ENCODE data around the gene ISM2.
A peak's percentile ranks its signal among the peaks of the same experiment; 100 is the strongest.
"Not testable (repeated sequence)": the region's sequence is repeated elsewhere in the genome, so short reads cannot be mapped to it uniquely, and the experiment has no call there.

Gene ISM2

GRCh38 chr14:77498120-77498979 lies at the start of gene ISM2:
ISM2 (minus strand) TSS chr14:77498816; CDS start chr14:77498793, 23 bp downstream.
- peak; percentile 35 for DNase-seq

- DNase-seq = no peak
These were observed 49.0 kb upstream of the ISM2 start for GRCh38 chr14:77547512-77548180.

- DNase-seq = not testable (repeated sequence)
These were observed 46.6 kb upstream of the ISM2 start for GRCh38 chr14:77545171-77545570.

GRCh38 chr14:77544571-77544970 lies 46.0 kb upstream of the ISM2 start:
- DNase-seq = no peak

GRCh38 chr14:77543637-77544334 lies 45.2 kb upstream of the ISM2 start:
- no peak for DNase-seq

- DNase-seq = no peak
These were observed 44.6 kb upstream of the ISM2 start for GRCh38 chr14:77543240-77543551.

- no peak for DNase-seq
These were observed 44.0 kb upstream of the ISM2 start for GRCh38 chr14:77542421-77543239.

- DNase-seq = no peak
These were observed 43.3 kb upstream of the ISM2 start for GRCh38 chr14:77541905-77542304.

GRCh38 chr14:77536951-77537350 lies 38.3 kb upstream of the ISM2 start:
- not testable (repeated sequence) for DNase-seq

- no peak for DNase-seq
These were observed 32.5 kb upstream of the ISM2 start for GRCh38 chr14:77531071-77531470.

GRCh38 chr14:77529963-77530362 lies 31.3 kb upstream of the ISM2 start:
- DNase-seq = no peak

- DNase-seq = no peak
These were observed 30.6 kb upstream of the ISM2 start for GRCh38 chr14:77529213-77529612.

GRCh38 chr14:77528701-77529100 lies 30.1 kb upstream of the ISM2 start:
- not testable (repeated sequence) for DNase-seq

- no peak for DNase-seq
These were observed 27.6 kb upstream of the ISM2 start for GRCh38 chr14:77526266-77526665.

- no peak for DNase-seq
These were observed 25.9 kb upstream of the ISM2 start for GRCh38 chr14:77524536-77524935.

- no peak for DNase-seq
These were observed 24.5 kb upstream of the ISM2 start for GRCh38 chr14:77523109-77523508.

GRCh38 chr14:77520555-77520954 lies 21.9 kb upstream of the ISM2 start:
- DNase-seq = no peak

- DNase-seq = no peak
These were observed 17.5 kb upstream of the ISM2 start for GRCh38 chr14:77516126-77516525.

GRCh38 chr14:77511486-77512162 lies 13.0 kb upstream of the ISM2 start:
- DNase-seq = no peak

- no peak for DNase-seq
These were observed 10.8 kb upstream of the ISM2 start for GRCh38 chr14:77509366-77509765.

GRCh38 chr14:77508876-77509275 lies 10.3 kb upstream of the ISM2 start:
- DNase-seq = no peak

GRCh38 chr14:77508249-77508648 lies 9.6 kb upstream of the ISM2 start:
- DNase-seq = no peak
